GM10266 (cell line): ENCODE data around the gene MRPS10.
A peak's percentile ranks its signal among the peaks of the same experiment; 100 is the strongest.
"Not testable (repeated sequence)": the region's sequence is repeated elsewhere in the genome, so short reads cannot be mapped to it uniquely, and the experiment has no call there.

Experiments used
- DNase-seq: peaks from one replicate; pipeline ENCODE4 v3.0.0; 2012; ENCODE audit errors: extremely low spot score
- CTCF ChIP-seq: IDR thresholded peaks from 2 replicates; pipeline ENCODE4 v1.5.1; 2012; ENCODE audit warnings: mild to moderate bottlenecking, low read depth; ENCODE audit not compliant: control insufficient read depth, insufficient read depth; ENCODE audit errors: missing control alignments

MRPS10 gene

GRCh38 chr6:42224222-42225028, 6.8 kb upstream of the MRPS10 start:
- peak; percentile 63 for DNase-seq
- no peak for TF ChIP-seq CTCF

GRCh38 chr6:42222448-42222847, 4.8 kb upstream of the MRPS10 start:
- DNase-seq: no peak
- TF ChIP-seq CTCF: no peak

GRCh38 chr6:42221546-42221945, 3.9 kb upstream of the MRPS10 start:
- TF ChIP-seq CTCF: no peak
- DNase-seq: no peak

GRCh38 chr6:42220807-42221206, 3.1 kb upstream of the MRPS10 start:
- DNase-seq: no peak
- TF ChIP-seq CTCF: no peak

- no peak for TF ChIP-seq CTCF
- DNase-seq: no peak
Observed at GRCh38 chr6:42217157-42217518, 523 bp downstream of the MRPS10 start.

GRCh38 chr6:42216495-42216894, 1.2 kb downstream of the MRPS10 start:
- not testable (repeated sequence) for DNase-seq

- DNase-seq: no peak
- no peak for TF ChIP-seq CTCF
Observed at GRCh38 chr6:42212442-42212841, 5.2 kb downstream of the MRPS10 start.

- no peak for TF ChIP-seq CTCF
- DNase-seq: no peak
Observed at GRCh38 chr6:42211726-42212125, 5.9 kb downstream of the MRPS10 start.
